Activated naive CD4-positive, alpha-beta T cell treated with anti-CD3 and anti-CD28 coated beads for 36 hours (primary cell): ENCODE results near the gene EPHA10. TPM values are rescaled to one million over a fixed set of nuclear protein-coding genes. Genes with fewer than 3 reads are reported as not detected.

Experiments
- CTCF ChIA-PET: fragments of 350-600 bp; sonication (Branson Sonifier 250); formaldehyde crosslinking; loops from one replicate; lab custom pipeline; 2021; ENCODE audit warnings: antibody characterized with exemption; lab: Charles Lee
- DNase-seq: peaks from one replicate; pipeline ENCODE4 v3.0.0-alpha.2; 2020
- H3K27ac Mint-ChIP-seq: one replicate; pipeline ENCODE4 v1.8.0; 2021; ENCODE audit warnings: mild to moderate bottlenecking, mixed read lengths
- H3K27me3 Mint-ChIP-seq: one replicate; pipeline ENCODE4 v1.8.0; 2021; ENCODE audit warnings: low read depth, mixed read lengths
- H3K36me3 Mint-ChIP-seq: one replicate; pipeline ENCODE4 v1.8.0; 2021; ENCODE audit warnings: low read depth, mixed read lengths
- H3K4me1 Mint-ChIP-seq: one replicate; pipeline ENCODE4 v1.8.0; 2021; ENCODE audit warnings: low read depth, mixed read lengths
- H3K4me3 Mint-ChIP-seq: one replicate; pipeline ENCODE4 v1.8.0; 2021; ENCODE audit warnings: mild to moderate bottlenecking, moderate library complexity, mixed read lengths
- H3K9me3 Mint-ChIP-seq: one replicate; pipeline ENCODE4 v1.8.0; 2021; ENCODE audit warnings: mixed read lengths
- intact Hi-C: fragments of 100-400 bp; cut with micrococcal nuclease; formaldehyde crosslinking; loops from one replicate; pipeline ENCODE4 v1.15.1; 2023
- total RNA-seq, 2 experiments: library from RNA; stranded (reverse); gene quantifications; one replicate each; pipeline ENCODE4 v1.2.3, GENCODE V29; 2021

Gene EPHA10
- total RNA-seq, 2 experiments from 2014 or later, result 0.33 TPM; not detected in 1

DNA sequence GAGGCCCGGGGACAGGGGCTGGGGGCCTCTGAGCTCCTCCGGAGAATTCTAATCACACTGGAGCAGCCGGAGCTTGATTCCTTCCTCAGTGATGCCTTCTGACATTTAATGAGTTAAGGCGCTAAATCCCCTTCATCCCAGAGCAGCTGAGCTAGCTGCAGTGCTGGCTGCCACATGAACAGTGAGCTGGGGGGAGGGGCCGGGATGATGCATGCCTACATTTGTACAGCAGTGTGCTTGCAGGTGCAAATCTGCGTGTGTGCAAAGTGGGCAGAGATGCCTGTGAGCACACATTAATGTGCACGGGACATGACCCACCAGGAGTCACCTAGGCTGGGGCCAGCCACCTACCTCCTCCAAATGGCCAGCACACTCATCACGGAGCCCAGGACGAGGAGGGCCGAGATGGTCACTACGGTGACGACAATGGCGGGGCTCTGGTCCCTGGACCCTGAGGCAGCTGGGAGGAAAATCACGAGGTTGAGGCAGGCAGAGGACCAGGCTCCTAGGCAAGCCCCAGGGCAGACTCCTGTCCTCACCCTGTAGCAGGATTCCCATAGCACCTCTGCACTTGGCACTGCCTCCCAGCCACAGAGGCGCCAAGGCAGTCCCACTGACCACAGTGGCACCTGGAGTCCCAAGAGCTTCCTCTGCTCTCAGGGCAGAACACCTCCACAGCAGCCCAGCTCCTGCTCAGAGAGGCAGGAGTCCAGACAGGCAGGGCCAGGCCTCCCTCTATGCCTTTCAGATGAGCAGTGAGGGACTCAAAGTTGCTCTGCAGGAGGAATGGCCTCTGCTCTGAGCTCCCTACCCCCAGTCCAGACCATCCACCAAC is 38.0 kb downstream of the EPHA10 start:
- intact Hi-C loops, result no loop called here
- no peak for DNase-seq
- Mint-ChIP-seq H3K9me3 (no peaks in the 10 kb centered on the region), H3K4me3 (no peak overlapping the region), H3K4me1 (no peaks in the 10 kb centered on the region), H3K36me3 (no peaks in the 10 kb centered on the region), H3K27ac (no peak overlapping the region), H3K27me3 (peaks cover 14% of the 10 kb centered on the region)
- CTCF ChIA-PET, result interaction anchor here (1.3 kb wide), 1 partner anchor 123 kb away, joined by 4 read pairs; no protein-coding TSS in a partner anchor

DNA sequence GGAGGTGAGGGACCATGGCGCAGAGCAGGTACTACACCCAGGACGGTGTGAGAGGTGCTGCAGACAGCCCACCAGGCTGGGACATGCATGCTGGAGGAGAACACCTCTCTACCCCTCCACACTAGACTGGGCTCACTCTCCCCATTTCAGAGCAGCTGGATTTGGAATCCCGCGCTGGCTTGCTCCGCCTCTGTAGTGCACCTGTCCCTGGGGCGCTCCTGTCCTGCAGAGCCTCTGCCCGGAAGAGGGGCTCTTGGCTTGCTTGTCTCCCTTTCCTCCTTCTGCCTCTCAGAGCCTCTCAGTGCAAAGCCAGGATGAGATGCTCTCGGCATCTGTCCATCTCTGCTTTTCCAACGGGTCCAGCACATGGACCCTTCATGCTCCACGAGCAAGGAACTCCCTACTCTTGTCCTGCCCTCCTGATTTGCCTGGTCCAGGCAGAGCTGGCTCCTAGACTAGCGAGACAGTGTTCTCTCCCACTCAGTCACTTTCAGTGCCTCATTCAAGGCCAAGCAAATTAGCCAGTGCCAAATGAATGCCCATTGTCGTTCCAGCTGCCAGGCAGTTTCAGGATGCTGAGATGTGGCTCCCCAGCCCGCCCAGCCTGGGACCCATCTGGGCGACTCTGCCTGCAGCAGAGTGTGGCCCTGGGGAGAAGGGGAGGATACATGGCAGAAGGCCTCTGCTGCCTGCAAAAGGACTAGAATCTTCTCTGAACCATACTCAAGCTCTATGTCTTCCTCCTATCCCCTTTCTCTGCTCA is 38.9 kb downstream of the EPHA10 start:
- Mint-ChIP-seq H3K4me3 (no peak overlapping the region), H3K9me3 (no peaks in the 10 kb centered on the region), H3K27ac (no peak overlapping the region), H3K4me1 (no peaks in the 10 kb centered on the region), H3K27me3 (peaks cover 14% of the 10 kb centered on the region), H3K36me3 (no peaks in the 10 kb centered on the region)
- CTCF ChIA-PET, result no interaction called here
- intact Hi-C loops, result no loop called here
- DNase-seq, result no peak

DNA sequence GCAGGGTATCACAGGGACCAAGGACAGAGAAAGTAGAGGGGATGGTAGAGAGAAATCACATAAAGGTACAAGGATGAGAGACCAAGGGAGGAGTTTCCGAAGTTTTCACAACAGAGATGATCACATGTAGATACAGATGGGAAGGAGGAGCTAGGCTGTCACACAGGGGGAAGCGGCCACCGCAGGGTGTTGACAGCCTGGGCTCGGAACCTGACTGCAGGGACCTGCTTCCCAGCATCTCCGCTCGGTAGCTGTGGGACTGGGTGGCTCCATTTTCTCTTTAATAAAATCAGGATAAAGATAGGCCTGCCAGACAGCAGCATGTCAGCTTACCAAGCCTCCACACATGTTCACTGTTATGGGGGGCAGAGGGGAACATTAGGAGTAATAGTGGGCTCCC is 40.3 kb downstream of the EPHA10 start:
- H3K9me3 Mint-ChIP-seq, result no peaks in the 10 kb centered on the region
- H3K36me3 Mint-ChIP-seq, result no peaks in the 10 kb centered on the region
- no peak overlapping the region for H3K4me3 Mint-ChIP-seq
- peaks cover 14% of the 10 kb centered on the region for H3K27me3 Mint-ChIP-seq
- CTCF ChIA-PET, result no interaction called here
- no peak overlapping the region for H3K27ac Mint-ChIP-seq
- no peaks in the 10 kb centered on the region for H3K4me1 Mint-ChIP-seq
- intact Hi-C loops, result no loop called here
- no peak for DNase-seq

- Mint-ChIP-seq H3K27me3 (peaks cover 14% of the 10 kb centered on the region), H3K9me3 (no peaks in the 10 kb centered on the region), H3K4me1 (no peaks in the 10 kb centered on the region), H3K36me3 (no peaks in the 10 kb centered on the region), H3K4me3 (no peak overlapping the region), H3K27ac (no peak overlapping the region)
- CTCF ChIA-PET, result no interaction called here
- no peak for DNase-seq
- intact Hi-C loops, result no loop called here
These were observed 41.4 kb downstream of the EPHA10 start for GRCh38 chr1:37723390-37724078.

- no peak overlapping the region for H3K4me3 Mint-ChIP-seq
- peaks cover 10% of the 10 kb centered on the region for H3K27me3 Mint-ChIP-seq
- H3K27ac Mint-ChIP-seq, result no peak overlapping the region
- no peaks in the 10 kb centered on the region for H3K9me3 Mint-ChIP-seq
- no peaks in the 10 kb centered on the region for H3K4me1 Mint-ChIP-seq
- no peaks in the 10 kb centered on the region for H3K36me3 Mint-ChIP-seq
- DNase-seq, result no peak
- CTCF ChIA-PET, result no interaction called here
- intact Hi-C loops, result no loop called here
These were observed 41.9 kb downstream of the EPHA10 start for GRCh38 chr1:37723072-37723389.

DNA sequence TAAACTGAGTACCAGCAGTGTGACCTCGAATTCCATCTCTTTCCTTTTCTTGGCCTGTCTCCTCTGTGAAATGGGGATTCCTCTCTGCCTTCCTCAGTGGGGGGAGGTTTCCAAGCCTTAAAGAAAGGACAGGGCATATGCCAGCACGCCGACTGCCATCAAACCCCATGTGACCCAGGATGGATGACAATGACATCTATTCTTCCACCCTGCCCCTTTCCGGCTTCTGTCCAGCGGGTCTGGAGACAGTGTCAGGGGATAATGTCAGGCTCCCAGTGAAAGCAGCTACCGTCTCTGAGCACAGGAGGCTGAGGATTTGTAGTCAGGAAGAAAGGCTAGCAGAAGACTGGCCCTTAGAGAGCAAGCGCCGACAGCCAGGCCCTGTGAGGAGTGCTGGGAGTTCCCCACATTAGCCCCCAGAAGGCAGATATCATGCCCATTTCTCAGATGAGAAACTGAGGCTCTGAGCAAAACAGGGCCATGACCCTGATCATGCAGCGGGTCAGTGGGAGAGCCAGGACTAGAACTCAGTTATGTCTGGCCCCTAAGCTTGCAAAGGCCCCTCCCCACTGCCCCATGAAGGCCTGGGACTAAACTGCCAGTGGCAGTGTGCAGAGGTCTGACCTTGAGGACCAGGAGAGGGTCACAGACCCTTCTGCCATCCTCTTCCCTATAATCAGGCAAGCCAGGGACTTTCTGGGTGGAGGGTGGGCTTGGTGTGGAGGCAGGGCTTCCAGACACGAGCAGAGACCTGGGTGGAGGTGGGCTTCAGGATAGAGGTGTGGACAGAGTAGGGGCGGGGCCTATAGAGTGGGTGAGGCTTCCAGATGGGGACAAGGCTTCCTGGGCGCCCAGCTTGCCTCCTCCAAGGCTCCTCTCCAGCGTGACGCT is 42.5 kb downstream of the EPHA10 start:
- DNase-seq, result no peak
- H3K27ac Mint-ChIP-seq, result no peak overlapping the region
- intact Hi-C loops, result no loop called here

GRCh38 chr1:37721565-37721964 is 43.4 kb downstream of the EPHA10 start:
- no peaks in the 10 kb centered on the region for H3K9me3 Mint-ChIP-seq
- no peak overlapping the region for H3K4me3 Mint-ChIP-seq
- intact Hi-C loops, result no loop called here
- no peaks in the 10 kb centered on the region for H3K4me1 Mint-ChIP-seq
- H3K27me3 Mint-ChIP-seq, result peaks cover 10% of the 10 kb centered on the region
- CTCF ChIA-PET, result interaction anchor here (0.7 kb wide), 1 partner anchor 31 kb away, joined by 6 read pairs; a partner anchor contains a TSS
- H3K36me3 Mint-ChIP-seq, result no peaks in the 10 kb centered on the region
- DNase-seq, result no peak
- H3K27ac Mint-ChIP-seq, result no peak overlapping the region

More for the DNA sequence above, 42.5 kb downstream of the EPHA10 start:
- no peaks in the 10 kb centered on the region for H3K4me1 Mint-ChIP-seq
- H3K27me3 Mint-ChIP-seq, result peaks cover 10% of the 10 kb centered on the region
- H3K9me3 Mint-ChIP-seq, result no peaks in the 10 kb centered on the region
- CTCF ChIA-PET, result no interaction called here
- H3K4me3 Mint-ChIP-seq, result no peak overlapping the region
- no peaks in the 10 kb centered on the region for H3K36me3 Mint-ChIP-seq

DNA sequence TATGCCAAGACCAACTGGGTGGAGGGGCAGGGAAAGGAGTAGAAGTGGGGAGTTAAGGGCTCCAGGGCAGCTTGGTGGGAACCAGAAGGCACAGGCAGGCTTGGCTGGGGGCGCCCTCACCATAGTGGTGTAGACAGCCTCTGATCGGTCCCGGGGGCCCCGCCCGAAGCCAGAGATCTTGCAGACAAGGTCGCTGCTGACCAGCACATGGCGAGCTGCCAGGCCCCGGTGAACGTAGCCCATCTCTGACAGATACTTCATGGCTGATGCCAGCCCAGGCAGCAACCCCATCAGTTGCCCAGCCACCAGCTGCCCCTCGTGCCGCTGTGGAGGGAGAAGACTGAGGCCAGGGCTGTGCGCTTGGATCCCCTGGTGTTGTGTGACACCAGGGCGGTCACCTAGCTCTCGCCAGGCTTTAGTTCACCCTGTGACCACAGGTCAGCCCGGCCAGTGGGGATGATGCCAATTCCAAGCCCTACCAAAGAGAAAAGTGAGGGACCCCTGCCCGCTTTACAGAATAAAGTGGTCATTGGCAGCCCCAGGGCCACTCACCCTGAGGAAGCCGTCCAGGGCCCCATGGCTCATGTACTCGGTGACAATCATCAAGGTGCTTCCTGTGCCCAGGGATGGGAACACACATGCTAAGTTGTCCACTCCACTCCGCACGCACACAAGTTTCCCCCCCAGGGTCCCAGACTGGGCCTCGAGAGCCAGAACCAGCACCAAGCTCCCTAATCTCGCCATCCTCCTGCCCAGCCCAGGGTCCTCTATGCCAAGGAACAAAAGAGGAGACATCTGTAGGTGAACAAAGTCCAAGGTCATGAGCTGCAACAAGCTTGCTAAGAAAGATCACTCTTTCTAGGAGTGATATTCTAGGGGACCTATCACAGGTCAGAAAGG is 44.4 kb downstream of the EPHA10 start:
- Mint-ChIP-seq H3K9me3 (no peaks in the 10 kb centered on the region), H3K4me3 (no peak overlapping the region), H3K27ac (no peak overlapping the region), H3K4me1 (no peaks in the 10 kb centered on the region), H3K36me3 (no peaks in the 10 kb centered on the region), H3K27me3 (peaks cover 7% of the 10 kb centered on the region)
- CTCF ChIA-PET, result interaction anchor here (0.6 kb wide), 1 partner anchor 12 kb away, joined by 3 read pairs; no protein-coding TSS in a partner anchor
- intact Hi-C loops, result no loop called here
- DNase-seq, result no peak

GRCh38 chr1:37719572-37720195 is 45.2 kb downstream of the EPHA10 start:
- intact Hi-C loops, result no loop called here
- Mint-ChIP-seq H3K4me1 (no peaks in the 10 kb centered on the region), H3K27me3 (peaks cover 5% of the 10 kb centered on the region), H3K36me3 (no peaks in the 10 kb centered on the region), H3K4me3 (no peak overlapping the region), H3K9me3 (no peaks in the 10 kb centered on the region), H3K27ac (no peak overlapping the region)
- CTCF ChIA-PET, result interaction anchor here (0.6 kb wide), 1 partner anchor 13 kb away, joined by 3 read pairs; no protein-coding TSS in a partner anchor
- no peak for DNase-seq

GRCh38 chr1:37718901-37719571 is 45.9 kb downstream of the EPHA10 start:
- peaks cover 2% of the 10 kb centered on the region for H3K27me3 Mint-ChIP-seq
- H3K9me3 Mint-ChIP-seq, result no peaks in the 10 kb centered on the region
- no peak overlapping the region for H3K27ac Mint-ChIP-seq
- no peaks in the 10 kb centered on the region for H3K36me3 Mint-ChIP-seq
- DNase-seq, result no peak
- intact Hi-C loops, result no loop called here
- CTCF ChIA-PET, result no interaction called here
- H3K4me1 Mint-ChIP-seq, result no peaks in the 10 kb centered on the region
- no peak overlapping the region for H3K4me3 Mint-ChIP-seq
